GM12865 (cell line): ENCODE measurements around the gene FAT4.

ENCODE experiments used
- DNase-seq: peaks from one replicate; pipeline ENCODE4 v3.0.0; 2010; ENCODE audit warnings: low read depth
- H3K4me3 ChIP-seq: 2 replicates; pipeline ENCODE4 v1.5.1; 2011; ENCODE audit warnings: mild to moderate bottlenecking, low read depth, low read length, control low read depth
- TF ChIP-seq, protein P1 (sequence below): IDR thresholded peaks from 2 replicates; pipeline ENCODE4 v1.5.1; 2011; ENCODE audit warnings: low read length, control low read depth, low read depth, inconsistent platforms; ENCODE audit not compliant: insufficient read depth; ENCODE audit errors: missing control alignments

Gene FAT4, protein sequence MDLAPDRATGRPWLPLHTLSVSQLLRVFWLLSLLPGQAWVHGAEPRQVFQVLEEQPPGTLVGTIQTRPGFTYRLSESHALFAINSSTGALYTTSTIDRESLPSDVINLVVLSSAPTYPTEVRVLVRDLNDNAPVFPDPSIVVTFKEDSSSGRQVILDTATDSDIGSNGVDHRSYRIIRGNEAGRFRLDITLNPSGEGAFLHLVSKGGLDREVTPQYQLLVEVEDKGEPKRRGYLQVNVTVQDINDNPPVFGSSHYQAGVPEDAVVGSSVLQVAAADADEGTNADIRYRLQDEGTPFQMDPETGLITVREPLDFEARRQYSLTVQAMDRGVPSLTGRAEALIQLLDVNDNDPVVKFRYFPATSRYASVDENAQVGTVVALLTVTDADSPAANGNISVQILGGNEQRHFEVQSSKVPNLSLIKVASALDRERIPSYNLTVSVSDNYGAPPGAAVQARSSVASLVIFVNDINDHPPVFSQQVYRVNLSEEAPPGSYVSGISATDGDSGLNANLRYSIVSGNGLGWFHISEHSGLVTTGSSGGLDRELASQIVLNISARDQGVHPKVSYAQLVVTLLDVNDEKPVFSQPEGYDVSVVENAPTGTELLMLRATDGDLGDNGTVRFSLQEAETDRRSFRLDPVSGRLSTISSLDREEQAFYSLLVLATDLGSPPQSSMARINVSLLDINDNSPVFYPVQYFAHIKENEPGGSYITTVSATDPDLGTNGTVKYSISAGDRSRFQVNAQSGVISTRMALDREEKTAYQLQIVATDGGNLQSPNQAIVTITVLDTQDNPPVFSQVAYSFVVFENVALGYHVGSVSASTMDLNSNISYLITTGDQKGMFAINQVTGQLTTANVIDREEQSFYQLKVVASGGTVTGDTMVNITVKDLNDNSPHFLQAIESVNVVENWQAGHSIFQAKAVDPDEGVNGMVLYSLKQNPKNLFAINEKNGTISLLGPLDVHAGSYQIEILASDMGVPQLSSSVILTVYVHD (N-terminal part only)

DNA sequence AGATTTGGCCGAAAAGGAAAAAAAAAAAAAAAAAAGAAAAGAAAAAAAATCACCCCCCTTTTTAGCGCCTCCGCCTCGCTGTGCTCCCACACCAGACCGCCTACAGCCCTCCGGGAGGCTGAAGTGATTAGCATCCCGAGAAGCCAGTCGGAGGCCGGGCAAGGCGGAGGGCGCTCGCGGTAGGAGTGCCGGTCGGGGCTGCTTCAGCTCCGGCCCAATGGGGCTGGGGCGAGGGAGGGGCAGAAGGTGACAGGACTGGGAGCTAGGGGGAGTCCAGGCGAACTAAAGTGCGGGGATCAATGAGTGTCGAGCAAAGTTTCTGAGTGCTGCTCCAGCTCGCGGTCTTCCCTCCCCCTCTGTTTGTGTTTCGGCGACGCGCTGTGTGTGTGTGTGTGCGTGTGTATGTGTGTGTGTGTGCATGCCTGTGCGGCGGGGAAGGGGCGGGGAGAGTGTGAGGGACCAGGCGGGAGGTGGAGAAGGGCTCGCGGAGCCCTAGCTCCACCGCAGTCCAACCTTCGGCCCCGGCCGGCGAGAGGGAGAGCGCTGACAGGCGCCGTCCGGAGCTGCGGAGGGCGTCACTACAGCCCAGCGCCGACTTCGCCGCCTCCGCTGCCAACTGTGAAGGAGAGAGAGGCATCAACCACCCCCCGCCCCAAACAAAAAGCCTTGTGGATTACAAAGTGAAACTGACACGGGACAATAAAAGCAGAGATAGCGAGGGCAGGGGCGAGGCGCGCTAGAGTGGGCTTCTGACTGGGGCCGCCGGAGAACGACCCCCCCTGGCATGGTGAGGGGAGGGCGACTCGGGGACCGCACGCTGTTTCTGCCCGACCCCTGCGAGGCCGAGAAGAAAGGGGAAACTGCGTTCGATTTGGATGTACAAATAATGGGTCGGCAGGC lies at the start of gene FAT4:
TSS of gene FAT4 (plus strand) at position 280 of the 900 bp plus-strand sequence. CDS start 1,457 bp downstream, outside the sequence.
- TF ChIP-seq, protein P1, sequence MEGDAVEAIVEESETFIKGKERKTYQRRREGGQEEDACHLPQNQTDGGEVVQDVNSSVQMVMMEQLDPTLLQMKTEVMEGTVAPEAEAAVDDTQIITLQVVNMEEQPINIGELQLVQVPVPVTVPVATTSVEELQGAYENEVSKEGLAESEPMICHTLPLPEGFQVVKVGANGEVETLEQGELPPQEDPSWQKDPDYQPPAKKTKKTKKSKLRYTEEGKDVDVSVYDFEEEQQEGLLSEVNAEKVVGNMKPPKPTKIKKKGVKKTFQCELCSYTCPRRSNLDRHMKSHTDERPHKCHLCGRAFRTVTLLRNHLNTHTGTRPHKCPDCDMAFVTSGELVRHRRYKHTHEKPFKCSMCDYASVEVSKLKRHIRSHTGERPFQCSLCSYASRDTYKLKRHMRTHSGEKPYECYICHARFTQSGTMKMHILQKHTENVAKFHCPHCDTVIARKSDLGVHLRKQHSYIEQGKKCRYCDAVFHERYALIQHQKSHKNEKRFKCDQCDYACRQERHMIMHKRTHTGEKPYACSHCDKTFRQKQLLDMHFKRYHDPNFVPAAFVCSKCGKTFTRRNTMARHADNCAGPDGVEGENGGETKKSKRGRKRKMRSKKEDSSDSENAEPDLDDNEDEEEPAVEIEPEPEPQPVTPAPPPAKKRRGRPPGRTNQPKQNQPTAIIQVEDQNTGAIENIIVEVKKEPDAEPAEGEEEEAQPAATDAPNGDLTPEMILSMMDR = no peak
- peak; percentile 86 for DNase-seq
- peak within 1 kb of the TSS; percentile 70 for H3K4me3 ChIP-seq

DNA sequence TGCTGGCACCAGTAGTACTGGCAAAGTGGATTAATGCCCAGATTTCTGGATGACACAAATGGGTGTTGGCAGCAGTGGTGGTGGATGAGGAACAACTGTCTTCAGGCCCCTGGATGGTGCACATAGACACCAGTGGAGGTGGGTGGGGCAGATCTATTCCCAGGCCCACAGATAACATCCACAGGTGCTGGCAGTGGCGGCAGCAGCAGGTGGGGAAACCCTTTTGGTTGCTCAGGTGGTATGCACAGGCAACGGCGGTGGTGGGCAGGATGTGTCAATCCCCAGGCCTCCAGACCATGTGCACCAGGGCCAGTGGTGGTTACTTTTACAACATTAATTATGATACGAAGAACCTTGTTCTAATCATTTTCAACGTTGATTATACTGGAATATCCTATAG lies 48.9 kb upstream of the FAT4 start:
- no peak overlapping the region for H3K4me3 ChIP-seq
- no peak for DNase-seq
- TF ChIP-seq, protein P1 = no peak

DNA sequence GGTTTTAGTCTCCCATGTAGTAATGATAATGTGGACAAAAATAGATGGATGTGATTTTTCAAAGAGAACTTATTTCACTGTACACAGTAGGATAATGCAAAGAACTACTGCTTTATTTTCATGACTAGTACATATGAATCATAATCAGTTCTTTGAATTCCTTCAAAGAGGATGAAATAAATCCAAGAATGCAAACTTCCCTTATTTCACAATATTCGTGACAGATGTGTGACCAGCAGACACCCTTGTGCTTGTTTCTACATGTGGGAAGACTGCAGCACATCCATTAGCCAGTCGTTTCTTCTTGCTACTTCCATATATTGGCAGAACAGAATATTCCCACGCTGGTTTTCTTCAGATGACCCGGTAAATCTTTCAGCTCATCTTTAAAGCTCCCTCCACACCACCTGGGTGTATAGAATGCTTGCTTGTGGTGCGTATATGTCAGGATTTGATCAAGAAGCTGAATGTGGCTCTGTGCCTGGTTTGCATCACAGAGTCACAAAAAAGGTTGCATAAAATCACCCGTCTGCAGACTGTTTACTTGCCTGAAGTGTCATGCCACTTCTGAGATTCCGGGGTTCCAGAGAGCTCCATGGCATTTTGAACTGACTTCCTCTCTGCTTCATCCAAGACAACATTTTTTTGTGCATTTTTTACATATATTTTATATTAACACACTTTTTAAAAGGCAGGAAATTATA lies 47.7 kb upstream of the FAT4 start:
- DNase-seq = no peak
- TF ChIP-seq, protein P1 = no peak
- no peak overlapping the region for H3K4me3 ChIP-seq

DNA sequence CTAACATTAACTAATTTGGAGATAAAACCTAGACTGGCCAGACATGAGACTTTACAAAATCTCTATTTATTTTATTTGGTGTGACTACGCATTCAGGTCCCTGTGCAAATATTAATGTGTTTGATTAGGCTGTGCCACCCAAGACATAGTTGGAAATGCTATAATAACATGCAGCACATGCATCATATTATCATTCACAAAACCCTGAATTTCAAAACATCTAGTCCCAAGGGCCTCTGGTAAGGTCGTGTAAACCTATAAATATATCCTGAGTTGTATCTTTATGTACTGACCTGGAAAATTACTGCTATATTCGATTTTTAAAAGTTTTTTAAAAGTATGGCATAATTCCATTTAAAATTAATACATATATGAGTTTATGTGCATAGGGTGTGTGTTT lies 47.1 kb upstream of the FAT4 start:
- TF ChIP-seq, protein P1 = no peak
- no peak overlapping the region for H3K4me3 ChIP-seq
- DNase-seq = no peak

DNA sequence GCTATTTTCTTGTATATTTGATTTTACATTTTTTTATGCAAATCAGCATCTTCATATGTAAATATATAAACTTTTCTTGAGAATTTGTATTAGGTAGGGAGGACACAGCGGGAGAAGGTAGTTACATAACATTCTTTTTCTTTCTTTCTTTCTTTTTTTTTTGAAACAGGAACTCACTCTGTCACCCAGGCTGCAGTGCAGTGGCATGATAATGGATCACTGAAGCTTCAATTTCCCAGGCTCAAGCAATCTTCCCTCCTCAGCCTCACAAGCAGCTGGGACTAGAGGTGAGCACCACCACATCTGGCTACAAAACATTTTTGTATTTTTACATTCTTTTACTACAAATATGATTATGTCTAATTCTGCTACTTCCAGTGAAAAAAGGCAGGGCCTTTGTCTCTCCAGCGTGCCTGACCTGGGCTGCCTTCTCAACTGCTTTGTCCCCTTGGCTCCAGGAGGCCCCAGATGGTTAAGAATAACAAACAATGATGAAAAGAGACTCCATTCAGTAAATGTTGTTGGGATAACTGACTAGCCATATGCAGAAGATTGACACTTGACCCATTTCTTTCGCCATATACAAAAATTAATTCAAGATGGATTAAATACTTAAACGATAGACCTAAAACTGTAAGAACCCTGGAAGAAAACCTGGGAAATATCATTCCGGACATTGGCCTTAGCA lies 46.5 kb upstream of the FAT4 start:
- TF ChIP-seq, protein P1 = no peak
- DNase-seq = no peak
- H3K4me3 ChIP-seq = no peak overlapping the region
